ENCODE results near the gene SLC25A30.

SLC25A30 gene, protein sequence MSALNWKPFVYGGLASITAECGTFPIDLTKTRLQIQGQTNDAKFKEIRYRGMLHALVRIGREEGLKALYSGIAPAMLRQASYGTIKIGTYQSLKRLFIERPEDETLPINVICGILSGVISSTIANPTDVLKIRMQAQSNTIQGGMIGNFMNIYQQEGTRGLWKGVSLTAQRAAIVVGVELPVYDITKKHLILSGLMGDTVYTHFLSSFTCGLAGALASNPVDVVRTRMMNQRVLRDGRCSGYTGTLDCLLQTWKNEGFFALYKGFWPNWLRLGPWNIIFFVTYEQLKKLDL

GRCh38 chr13:45417790-45418534 is at the start of gene SLC25A30:
SLC25A30 (minus strand) TSS chr13:45418373; CDS start chr13:45411425, 6,948 bp downstream.
- peak; percentile 94 for DNase-seq (ENCODE audit: low spot score)

- no peak for DNase-seq (ENCODE audit: low spot score)
Observed at GRCh38 chr13:45466359-45466758, 48.2 kb upstream of the SLC25A30 start.

DNA sequence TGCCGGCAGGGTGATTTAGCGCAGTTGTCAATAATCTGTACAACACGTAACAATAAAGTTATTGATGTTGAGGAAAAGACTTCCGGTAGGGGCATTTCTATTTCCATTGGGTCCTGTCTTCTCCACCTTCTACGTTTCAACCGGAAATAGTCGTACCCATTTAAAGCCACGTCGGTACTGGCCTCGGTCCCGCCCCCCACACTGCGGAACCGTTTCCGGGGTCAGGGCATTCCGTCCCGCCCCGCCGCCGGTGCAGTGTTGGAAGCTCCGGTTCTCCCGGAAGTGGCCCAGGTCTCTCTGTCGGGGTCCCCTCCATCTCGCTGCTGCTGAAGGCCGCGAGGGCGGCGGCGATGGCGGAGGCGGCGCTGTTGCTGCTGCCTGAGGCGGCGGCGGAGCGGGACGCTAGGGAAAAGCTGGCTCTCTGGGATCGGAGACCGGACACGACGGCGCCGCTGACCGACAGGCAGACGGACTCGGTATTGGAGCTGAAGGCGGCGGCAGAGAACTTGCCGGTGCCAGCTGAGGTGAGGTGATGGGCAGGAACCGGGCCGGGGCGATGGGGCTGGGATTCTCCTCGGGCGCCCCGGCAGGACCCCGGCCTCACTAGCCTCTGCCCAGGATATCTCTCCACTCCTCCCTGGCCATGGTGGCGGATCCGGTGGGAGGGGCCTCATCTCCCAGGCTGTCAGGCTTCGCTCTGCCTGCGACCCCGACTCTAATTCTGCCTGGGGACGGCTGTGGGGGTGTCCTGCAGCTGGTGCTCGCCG is 46.7 kb upstream of the SLC25A30 start, which contains the start of gene COG3:
Gene COG3 (plus strand): TSS at position 253 of the 767 bp plus-strand sequence. CDS start 98 bp downstream, at position 351.
- peak; percentile 98 for DNase-seq (ENCODE audit: low spot score)

- no peak for DNase-seq (ENCODE audit: low spot score)
Observed at GRCh38 chr13:45464141-45464686, 46.0 kb upstream of the SLC25A30 start.

GRCh38 chr13:45456196-45456972 is 38.2 kb upstream of the SLC25A30 start:
- no peak for DNase-seq (ENCODE audit: low spot score)

DNA sequence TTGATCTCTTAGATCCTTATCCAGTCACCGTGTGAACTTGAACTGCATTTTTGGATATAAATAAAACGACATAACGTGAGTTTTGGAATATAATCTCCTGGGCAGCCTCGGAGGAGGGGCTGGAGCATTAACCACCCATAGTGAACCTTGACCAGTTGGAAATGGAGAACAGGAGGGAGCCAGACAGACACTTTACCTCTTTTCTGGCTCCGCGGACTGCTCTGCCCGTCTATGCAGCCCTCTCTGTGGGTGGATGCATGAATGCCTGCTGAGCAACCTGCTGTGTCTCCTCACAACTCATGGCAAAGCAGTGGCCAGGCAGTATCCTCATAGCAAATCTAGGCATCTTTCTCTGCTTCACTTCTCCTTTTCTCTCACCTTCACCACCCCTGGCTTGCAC is 36.0 kb upstream of the SLC25A30 start:
- no peak for DNase-seq (ENCODE audit: low spot score)

DNA sequence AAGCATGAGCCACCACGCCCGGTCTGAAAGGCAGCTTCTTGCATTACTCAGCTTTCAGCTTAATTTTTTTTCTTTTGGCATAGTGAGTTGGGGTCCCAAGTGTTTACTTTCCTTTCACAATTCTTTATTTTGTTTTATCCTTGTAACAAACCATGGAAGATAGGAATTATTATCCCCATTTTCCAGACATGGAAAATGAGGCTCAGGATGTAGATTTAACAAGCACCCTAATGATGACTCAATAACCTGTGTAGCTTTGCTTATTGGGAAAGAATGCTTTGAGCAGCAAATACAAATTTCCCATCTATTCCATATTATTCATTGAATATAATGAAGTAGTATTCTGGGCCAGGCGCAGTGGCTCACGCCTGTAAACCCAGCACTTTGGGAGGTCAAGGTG is 33.1 kb upstream of the SLC25A30 start:
- DNase-seq (ENCODE audit: low spot score) = no peak

- DNase-seq (ENCODE audit: low spot score) = no peak
Observed at GRCh38 chr13:45448965-45449559, 30.9 kb upstream of the SLC25A30 start.

- DNase-seq (ENCODE audit: low spot score) = no peak
Observed at GRCh38 chr13:45447050-45447661, 29.0 kb upstream of the SLC25A30 start.

GRCh38 chr13:45446181-45446580 is 28.0 kb upstream of the SLC25A30 start:
- DNase-seq (ENCODE audit: low spot score) = no peak

GRCh38 chr13:45445053-45445452 is 26.9 kb upstream of the SLC25A30 start:
- DNase-seq (ENCODE audit: low spot score) = no peak

DNA sequence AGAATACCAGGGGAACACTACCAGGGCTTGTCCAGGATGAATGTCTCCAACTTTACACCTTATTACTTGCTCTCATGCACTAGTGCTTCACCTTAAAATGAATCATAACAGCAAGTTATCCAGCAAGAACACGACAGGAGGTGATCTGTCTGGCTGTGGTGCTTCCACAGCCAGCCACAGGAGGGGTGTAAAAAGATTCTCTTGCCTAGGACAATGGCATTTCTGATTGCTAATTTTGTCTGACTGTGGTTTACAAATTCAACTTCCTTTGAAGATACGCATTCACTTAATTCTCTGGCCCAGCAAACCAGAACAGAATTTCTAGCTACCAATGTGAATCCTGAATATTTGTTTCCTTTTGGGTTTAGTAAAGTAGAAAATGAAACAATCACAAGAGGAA is 23.5 kb upstream of the SLC25A30 start:
- no peak for DNase-seq (ENCODE audit: low spot score)

GRCh38 chr13:45439781-45440462 is 21.7 kb upstream of the SLC25A30 start:
- no peak for DNase-seq (ENCODE audit: low spot score)

DNA sequence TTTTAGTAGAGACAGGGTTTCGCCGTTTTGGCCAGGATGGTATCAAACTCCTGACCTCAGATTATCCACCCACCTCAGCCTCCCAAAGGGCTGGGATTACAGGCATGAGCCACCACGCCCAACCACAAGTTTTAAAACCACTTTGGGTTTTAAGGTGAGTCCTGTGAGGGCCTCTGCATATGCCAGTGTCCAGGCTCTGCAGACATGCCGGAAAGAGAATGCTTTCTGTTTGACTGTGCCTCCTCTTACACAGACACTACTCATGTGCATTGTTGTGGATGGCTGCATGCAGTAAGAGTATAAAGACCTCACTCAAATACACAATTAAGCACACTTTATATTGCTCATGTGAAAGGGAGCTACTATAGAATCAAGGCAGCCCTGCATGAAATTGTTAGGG is 20.8 kb upstream of the SLC25A30 start:
- DNase-seq (ENCODE audit: low spot score) = no peak

DNA sequence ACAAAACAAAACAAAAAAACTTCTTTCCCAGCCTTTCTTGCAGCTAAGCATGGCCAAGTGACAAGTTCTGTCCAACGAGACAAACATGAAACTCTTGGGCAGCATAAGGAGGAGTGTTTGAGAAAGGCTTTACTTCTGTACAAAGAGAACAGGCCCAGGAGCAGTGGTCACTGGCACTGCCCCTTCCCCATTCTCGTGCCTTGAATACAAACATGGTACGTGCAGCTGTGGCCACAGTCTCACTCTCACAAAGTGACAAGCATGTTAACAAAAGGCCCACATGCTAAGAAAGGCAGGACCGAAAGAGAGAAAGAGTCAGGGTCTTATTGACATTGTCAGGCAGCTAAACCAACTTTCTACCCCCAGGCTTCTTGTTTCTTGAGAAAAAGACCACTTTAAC is 19.8 kb upstream of the SLC25A30 start:
- no peak for DNase-seq (ENCODE audit: low spot score)

- DNase-seq (ENCODE audit: low spot score) = no peak
Observed at GRCh38 chr13:45436953-45437352, 18.8 kb upstream of the SLC25A30 start.

- DNase-seq (ENCODE audit: low spot score) = no peak
Observed at GRCh38 chr13:45436332-45436731, 18.2 kb upstream of the SLC25A30 start.

- no peak for DNase-seq (ENCODE audit: low spot score)
Observed at GRCh38 chr13:45434556-45435371, 16.6 kb upstream of the SLC25A30 start.

DNA sequence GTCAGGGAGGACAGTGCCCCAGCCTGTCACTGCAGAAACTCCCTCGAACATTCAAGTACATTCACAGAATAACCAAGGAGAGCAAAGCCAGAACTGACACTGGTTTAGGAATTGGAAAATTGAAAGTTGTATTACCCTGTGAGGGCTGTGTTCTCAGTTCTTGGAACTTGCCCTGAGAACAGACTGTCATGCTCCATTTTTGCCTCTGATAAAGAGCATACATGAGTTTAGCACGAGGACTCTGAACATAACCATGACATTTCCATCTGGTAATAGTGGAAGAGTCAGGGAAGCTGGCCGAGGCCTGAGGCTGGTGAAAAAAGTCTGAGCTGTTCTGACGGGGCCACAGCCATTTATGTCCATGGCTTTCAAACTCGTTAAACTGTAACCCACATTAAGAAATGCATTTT is 15.2 kb upstream of the SLC25A30 start:
- DNase-seq (ENCODE audit: low spot score) = no peak
